Prostate gland (tissue), 2 donors: ENCODE results near the gene TMSB10. TPM values are rescaled to one million over a fixed set of nuclear protein-coding genes. Genes with fewer than 3 reads are reported as not detected.
"Not testable (repeated sequence)": the region's sequence is repeated elsewhere in the genome, so short reads cannot be mapped to it uniquely, and the experiment has no call there.

Experiments used
- DNase-seq: peaks from one replicate; pipeline ENCODE4 v3.0.0-alpha.2; 2019; ENCODE audit warnings: low spot score
- H3K27ac ChIP-seq, 2 donors: fragments of 200-600 bp; sonication (generic); 2 replicates each; pipeline ENCODE4 v1.5.1; 2017 to 2019
- H3K27me3 ChIP-seq: fragments of 200-600 bp; sonication (generic); replicated peaks from 2 replicates; pipeline ENCODE4 v1.5.1; 2019; ENCODE audit not compliant: insufficient read depth
- H3K36me3 ChIP-seq, 2 donors: fragments of 200-600 bp; sonication (generic); 1 replicate in 1 of 2; 2 replicates in 1 of 2; pipeline versions ENCODE4 v1.5.1 to v1.8.1; 2017 to 2019
- H3K4me1 ChIP-seq: fragments of 200-600 bp; sonication (generic); replicated peaks from 2 replicates; pipeline ENCODE4 v1.5.1; 2019
- H3K4me3 ChIP-seq, 2 donors: fragments of 200-600 bp; sonication (generic); 2 replicates each; pipeline ENCODE4 v1.5.1; 2017 to 2019
- H3K9me3 ChIP-seq: fragments of 200-600 bp; sonication (generic); 2 replicates; pipeline ENCODE4 v1.5.1; 2017
- CTCF ChIP-seq, 4 experiments: fragments of 200-600 bp in 2 of 4; fragments of 450-650 bp in 2 of 4; sonication (generic) in 2 of 4; IDR thresholded peaks; 1 replicate in 3 of 4; 2 replicates in 1 of 4; pipeline ENCODE4 v1.5.1; 2016 to 2019; ENCODE audit warnings: antibody characterized with exemption in 4 of 4, mild to moderate bottlenecking in 2 of 4, moderate library complexity in 2 of 4
- POLR2A ChIP-seq: fragments of 450-650 bp; IDR thresholded peaks from one replicate; pipeline ENCODE4 v1.6.1; 2016; ENCODE audit warnings: antibody characterized with exemption, mild to moderate bottlenecking
- POLR2AphosphoS5 ChIP-seq: sonication (generic); formaldehyde crosslinking; IDR thresholded peaks from one replicate; pipeline ENCODE4 v1.6.1; 2017; ENCODE audit warnings: antibody characterized with exemption
- WGBS: methylation state at CpG from one replicate; pipeline ENCODE4 v1.1.5; 2018; 5-methylcytosine and 5-hydroxymethylcytosine counted together
- intact Hi-C: fragments of 100-400 bp; cut with DNase I; formaldehyde crosslinking; loops from one replicate; pipeline ENCODE4 v1.14.2; 2022
- total RNA-seq, 2 donors: library from RNA; depleted of rRNA; stranded (reverse); fragments of >200 nt; gene quantifications; one replicate each; pipeline ENCODE4 v1.1.0, GENCODE V29; 2016

The TMSB10 gene
- total RNA-seq, 2 donors from 2014 or later, result 1,100 to 3,014 TPM

GRCh38 chr2:84944295-84944909, 38.9 kb downstream of the TMSB10 start:
- DNase-seq, result no peak
- Histone ChIP-seq H3K9me3 (no peaks in the 10 kb centered on the region), H3K4me1 (no peaks in the 10 kb centered on the region), H3K36me3 (no peaks in the 10 kb centered on the region), H3K27me3 (no peaks in the 10 kb centered on the region), H3K4me3 (no peak overlapping the region), H3K27ac (no peak overlapping the region)
- intact Hi-C loops, result no loop called here
- TF ChIP-seq CTCF (IDR thresholded peaks at IDR 0.05), result no peak
- no peak for TF ChIP-seq POLR2AphosphoS5
- no peak for TF ChIP-seq POLR2A
- 82% methylated on average over 7 of the region's 7 CpGs for WGBS

- DNase-seq, H3K27me3 ChIP-seq, intact Hi-C loops, H3K9me3 ChIP-seq, H3K27ac ChIP-seq, H3K4me1 ChIP-seq, H3K4me3 ChIP-seq, H3K36me3 ChIP-seq: not testable (repeated sequence)
- WGBS, result 70% methylated on average over 3 of the region's 3 CpGs
These were observed 40.4 kb downstream of the TMSB10 start for GRCh38 chr2:84945838-84946203.

- Histone ChIP-seq H3K27me3 (no peaks in the 10 kb centered on the region), H3K27ac (no peak overlapping the region), H3K9me3 (no peaks in the 10 kb centered on the region), H3K36me3 (no peaks in the 10 kb centered on the region), H3K4me1 (no peaks in the 10 kb centered on the region), H3K4me3 (no peak overlapping the region)
- TF ChIP-seq POLR2A, result peak; percentile 44
- no peak for TF ChIP-seq POLR2AphosphoS5
- 65% methylated on average over 12 of the region's 12 CpGs for WGBS
- intact Hi-C loops, result no loop called here
- no peak for DNase-seq
These were observed 41.0 kb downstream of the TMSB10 start for GRCh38 chr2:84946204-84947009.

- intact Hi-C loops, result no loop called here
- DNase-seq, result no peak
- Histone ChIP-seq H3K9me3 (no peaks in the 10 kb centered on the region), H3K27me3 (no peaks in the 10 kb centered on the region), H3K4me1 (no peaks in the 10 kb centered on the region), H3K4me3 (no peak overlapping the region), H3K27ac (no peak overlapping the region), H3K36me3 (no peaks in the 10 kb centered on the region)
- WGBS, result 84% methylated on average over 10 of the region's 10 CpGs
- TF ChIP-seq POLR2AphosphoS5 (no peak), CTCF (IDR thresholded peaks at IDR 0.05) (no peak), POLR2A (no peak)
These were observed 41.6 kb downstream of the TMSB10 start for GRCh38 chr2:84947010-84947593.

- 63% methylated on average over 3 of the region's 3 CpGs for WGBS
- no peak for DNase-seq
- Histone ChIP-seq H3K9me3 (no peaks in the 10 kb centered on the region), H3K4me3 (no peak overlapping the region), H3K36me3 (no peaks in the 10 kb centered on the region), H3K27ac (no peak overlapping the region), H3K4me1 (peaks cover 7% of the 10 kb centered on the region), H3K27me3 (no peaks in the 10 kb centered on the region)
- intact Hi-C loops, result no loop called here
- no peak for TF ChIP-seq POLR2AphosphoS5
- TF ChIP-seq POLR2A, result no peak
- no peak for TF ChIP-seq CTCF (IDR thresholded peaks at IDR 0.05)
These were observed 48.1 kb downstream of the TMSB10 start for GRCh38 chr2:84953535-84953934.
